ENCODE data around the gene ZNF219.

Gene ZNF219

GRCh38 chr14:21068521-21069387 is 29.7 kb downstream of the ZNF219 start:
- DNase-seq (ENCODE audit: low read depth): peak; percentile 22

DNA sequence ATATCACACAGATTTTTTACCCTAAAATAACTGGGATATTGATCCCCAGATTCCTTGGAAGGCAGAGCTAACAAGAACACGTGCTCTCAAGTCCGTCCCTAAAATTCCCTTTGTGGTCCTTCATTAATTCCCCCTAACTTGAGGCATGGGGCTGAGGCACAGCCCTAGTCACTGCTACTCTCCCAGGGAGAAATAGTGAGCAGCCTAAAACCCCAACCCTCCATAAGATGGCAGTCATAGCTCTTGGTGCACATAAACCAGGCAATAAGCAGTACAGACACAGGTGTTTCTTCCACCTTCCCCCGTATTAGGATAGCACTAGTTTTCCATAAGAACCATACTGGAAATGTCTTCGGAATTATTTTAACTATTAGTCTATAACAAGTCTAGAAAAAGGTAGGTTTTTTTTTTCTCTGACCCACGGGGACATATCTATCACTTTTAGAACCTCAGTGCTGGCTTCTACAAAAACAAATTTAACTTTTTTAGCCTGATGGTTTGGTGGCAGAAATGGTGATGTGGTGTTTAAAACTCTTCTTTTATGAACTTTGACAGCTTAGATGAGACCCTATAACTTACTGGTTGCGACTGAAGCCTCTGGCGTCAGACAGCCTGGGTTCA is 31.5 kb downstream of the ZNF219 start:
- DNase-seq (ENCODE audit: low read depth): no peak

GRCh38 chr14:21063479-21063878 is 35.0 kb downstream of the ZNF219 start:
- no peak for DNase-seq (ENCODE audit: low read depth)

DNA sequence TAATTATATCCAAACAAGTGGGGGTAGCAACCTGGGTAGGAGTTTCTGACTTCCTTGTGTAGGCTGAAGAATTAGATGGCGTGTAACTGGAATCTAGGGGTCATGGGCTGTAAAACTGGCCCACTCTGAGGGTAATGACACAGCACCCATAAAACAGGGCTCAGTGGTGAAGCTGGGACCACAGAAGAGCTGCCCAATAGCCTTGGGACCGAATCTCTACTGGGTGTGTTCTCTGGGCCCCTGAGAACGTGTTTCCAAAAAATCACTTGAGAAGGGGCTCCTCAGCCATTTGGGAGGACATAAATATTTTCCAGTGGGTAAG is 37.1 kb downstream of the ZNF219 start:
- no peak for DNase-seq (ENCODE audit: low read depth)

DNA sequence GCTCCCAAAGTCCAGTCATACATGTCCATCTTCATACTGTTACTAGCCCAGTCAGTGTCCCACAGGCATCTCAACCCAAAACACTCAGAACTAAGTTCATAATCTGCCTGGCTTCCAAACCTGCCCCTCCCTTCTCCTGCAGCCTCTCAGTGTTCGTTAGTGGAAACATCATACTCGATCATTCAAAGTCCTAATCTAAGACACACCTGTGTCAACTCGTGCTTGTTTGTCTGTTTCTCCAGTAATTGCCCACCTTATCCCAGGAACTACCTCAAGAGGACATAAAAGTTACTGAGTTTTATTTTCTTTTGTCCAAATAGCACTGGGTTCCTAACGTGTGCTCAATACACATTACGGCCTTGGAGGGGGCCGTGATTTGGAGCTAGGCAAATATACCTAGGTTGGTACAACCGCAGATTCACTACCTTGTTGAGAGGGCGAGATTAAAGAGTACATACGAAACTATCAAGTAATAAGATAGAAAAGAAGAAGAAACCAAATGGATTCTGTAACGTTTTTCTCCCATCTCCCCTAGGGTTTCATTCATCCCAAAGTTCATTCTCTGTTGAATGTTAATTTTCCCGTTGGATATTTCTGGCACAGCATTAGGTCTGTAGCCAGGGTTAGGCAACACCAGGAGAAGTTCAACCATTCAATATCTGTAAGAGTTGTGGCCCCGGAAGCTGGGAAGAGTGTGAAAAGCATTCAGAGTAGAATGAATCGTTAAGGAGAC is 37.7 kb downstream of the ZNF219 start:
- DNase-seq (ENCODE audit: low read depth): no peak

DNA sequence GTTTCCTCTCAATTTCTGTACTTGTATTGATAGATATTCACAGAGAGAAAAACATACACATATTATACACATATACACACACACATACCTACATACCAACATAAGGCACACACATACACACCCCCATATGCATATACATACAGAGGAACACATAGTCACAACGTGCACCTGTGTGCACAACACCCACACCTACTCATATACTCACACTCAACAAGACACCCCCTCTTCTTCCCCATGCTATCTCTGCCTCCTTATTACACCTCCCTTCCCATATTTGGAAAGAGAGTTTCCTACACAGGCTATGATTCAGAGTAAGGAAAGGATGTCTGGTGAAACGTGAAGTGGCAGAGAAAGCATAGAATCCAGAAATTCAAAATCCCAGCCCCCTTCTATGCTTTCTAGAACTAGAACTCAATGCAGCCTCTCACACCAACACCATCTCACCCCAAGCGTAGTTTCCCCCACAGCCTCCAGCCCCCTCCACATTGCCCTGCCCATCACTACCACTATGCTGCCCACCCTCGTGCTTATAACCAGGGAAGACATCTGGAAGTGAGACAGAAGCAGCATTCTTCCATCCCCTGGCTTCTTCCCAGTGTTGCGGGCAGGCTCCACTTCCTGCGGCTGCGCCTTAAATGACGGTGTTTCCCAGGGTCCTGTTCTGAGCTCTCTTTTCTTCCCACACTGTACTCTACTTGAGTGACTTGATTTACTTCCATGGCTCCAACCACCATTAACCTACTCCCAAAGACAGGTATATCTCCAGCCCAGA is 38.4 kb downstream of the ZNF219 start:
- DNase-seq (ENCODE audit: low read depth): no peak

DNA sequence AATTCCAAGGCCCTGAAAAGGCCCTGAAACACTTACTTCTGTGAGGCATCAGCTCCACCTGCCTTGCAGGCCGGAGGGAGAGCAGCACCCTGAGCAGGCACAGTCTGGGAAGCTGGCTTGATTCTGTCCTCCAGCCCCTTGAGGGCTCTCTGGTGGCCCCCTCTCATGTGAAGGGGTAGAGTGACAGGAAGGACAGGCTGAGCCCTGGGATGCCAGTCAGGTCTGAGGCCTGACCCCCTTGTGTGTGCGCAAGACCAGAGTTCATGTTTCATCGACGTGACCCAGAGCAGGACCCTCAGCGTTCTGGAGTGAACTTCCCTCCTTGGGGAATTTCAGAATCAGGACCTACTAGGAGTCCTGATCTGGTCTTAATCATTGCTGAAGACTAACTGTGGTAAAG is 39.6 kb downstream of the ZNF219 start:
- no peak for DNase-seq (ENCODE audit: low read depth)

GRCh38 chr14:21057803-21058675 is 40.4 kb downstream of the ZNF219 start, which contains the start of gene RNASE8:
RNASE8 (plus strand) TSS chr14:21057822; CDS start chr14:21057893, 71 bp downstream.
- no peak for DNase-seq (ENCODE audit: low read depth)

- DNase-seq (ENCODE audit: low read depth): no peak
These were observed 41.8 kb downstream of the ZNF219 start for GRCh38 chr14:21056520-21057163.

DNA sequence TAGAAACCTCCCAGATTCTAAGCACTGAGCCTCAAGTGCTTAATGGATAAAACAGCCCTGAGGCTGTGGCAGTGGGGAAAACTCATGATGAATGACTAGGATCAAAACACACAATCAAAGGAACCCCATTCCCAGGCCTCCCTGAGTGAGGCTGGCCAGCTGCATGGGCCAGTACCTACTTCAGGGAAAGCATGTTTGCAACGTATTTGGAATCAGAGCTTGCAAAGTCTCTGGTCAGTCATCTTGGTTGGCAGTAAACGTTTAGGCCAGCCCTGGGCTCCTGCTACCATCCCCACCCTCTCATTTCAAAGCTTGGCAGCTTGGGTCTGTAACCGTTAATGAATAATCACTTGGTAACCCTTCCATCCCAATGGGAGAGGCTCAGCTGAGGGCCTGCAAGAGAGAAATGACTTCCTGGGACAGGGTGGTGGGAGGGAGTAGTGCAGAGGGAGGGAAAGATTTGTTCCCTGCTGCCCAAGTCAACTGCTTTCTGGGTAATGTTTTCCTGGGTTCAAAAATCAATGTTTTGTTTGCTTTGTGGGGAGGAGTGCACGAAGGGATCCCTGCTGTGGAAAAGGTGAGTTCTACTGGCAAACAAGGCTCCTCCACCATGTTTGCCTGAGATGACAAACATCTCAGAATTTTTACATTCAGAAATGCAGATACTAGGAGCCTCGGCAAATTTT is 42.9 kb downstream of the ZNF219 start:
- no peak for DNase-seq (ENCODE audit: low read depth)

DNA sequence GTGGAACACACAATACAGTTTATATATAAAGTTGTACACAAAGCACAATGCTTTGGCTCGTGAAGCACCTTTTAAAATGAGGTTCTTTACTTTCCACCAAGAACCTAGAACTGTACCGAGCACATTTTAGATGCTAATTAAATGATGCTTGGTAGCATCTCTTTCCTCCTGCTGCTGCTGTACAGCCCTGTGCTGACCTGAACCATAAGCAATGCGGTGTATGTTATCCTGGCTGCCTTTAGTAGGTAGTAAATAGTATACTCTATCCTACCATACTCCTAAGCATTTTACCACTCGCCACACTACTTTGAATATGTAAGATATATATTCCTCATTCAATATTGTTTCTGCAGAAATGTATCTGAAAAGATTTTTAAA is 43.7 kb downstream of the ZNF219 start:
- DNase-seq (ENCODE audit: low read depth): no peak

- DNase-seq (ENCODE audit: low read depth): no peak
These were observed 44.2 kb downstream of the ZNF219 start for GRCh38 chr14:21054123-21054767.

- no peak for DNase-seq (ENCODE audit: low read depth)
These were observed 45.0 kb downstream of the ZNF219 start for GRCh38 chr14:21053184-21054122.

- no peak for DNase-seq (ENCODE audit: low read depth)
These were observed 47.9 kb downstream of the ZNF219 start for GRCh38 chr14:21050597-21050996.

GRCh38 chr14:21049271-21049673 is 49.2 kb downstream of the ZNF219 start:
- no peak for DNase-seq (ENCODE audit: low read depth)

GRCh38 chr14:21048638-21049037 is 49.8 kb downstream of the ZNF219 start:
- DNase-seq (ENCODE audit: low read depth): no peak

GRCh38 chr14:21047378-21047781 is 51.1 kb downstream of the ZNF219 start:
- no peak for DNase-seq (ENCODE audit: low read depth)

DNA sequence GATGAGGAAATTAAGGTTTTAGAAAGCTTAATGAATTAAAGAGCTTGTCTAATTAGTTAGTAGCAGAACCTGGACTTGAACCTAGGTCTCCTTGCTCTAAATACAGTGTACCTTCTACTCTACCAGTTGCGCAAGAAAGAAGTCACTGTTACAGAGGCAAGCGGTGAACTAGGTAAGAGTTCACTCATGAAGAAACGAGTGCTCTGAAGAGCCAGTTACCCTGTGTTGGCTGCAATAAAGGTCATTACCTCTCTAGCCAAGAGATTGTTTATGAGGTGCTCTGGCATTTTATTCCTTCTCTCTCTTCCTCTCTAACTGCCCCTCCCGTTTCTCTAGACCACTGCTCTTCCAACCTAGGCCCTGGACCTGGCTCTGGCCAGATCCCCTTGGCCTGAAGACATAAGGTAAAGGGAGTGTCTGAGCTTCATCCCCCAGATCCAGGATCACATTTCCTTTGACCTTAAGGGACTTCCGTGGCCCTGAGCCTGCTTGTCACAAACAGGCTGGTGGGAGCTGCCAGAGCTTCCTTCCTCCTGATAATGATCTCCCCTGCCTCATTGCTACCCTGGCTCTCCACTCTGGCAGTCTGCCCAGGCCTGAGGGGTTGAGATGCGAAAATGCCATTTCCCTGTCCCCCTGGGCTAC is 54.4 kb downstream of the ZNF219 start:
- DNase-seq (ENCODE audit: low read depth): no peak

Data from stimulated activated CD4-positive, alpha-beta T cell treated with anti-CD3 and anti-CD28 coated beads, Interleukin-2, amount 100 ng/mL, for 4 hours (primary cell).